Activated T-helper 1 cell treated with anti-CD3 and anti-CD28 coated beads, Interleukin-12 subunit alpha, Interleukin-12 subunit beta, Interleukin-2, Interleukin-4 antibody, amounts not matched to agents 30 ng/mL and 10 ng/mL and 1 ng/mL, durations not matched to agents 14 hours and 24 hours and 36 hours (primary cell): ENCODE results near the gene ESAM. TPM values are rescaled to one million over a fixed set of nuclear protein-coding genes. Genes with fewer than 3 reads are reported as not detected.
"Not testable (repeated sequence)": the region's sequence is repeated elsewhere in the genome, so short reads cannot be mapped to it uniquely, and the experiment has no call there.

ENCODE experiments used
- DNase-seq: peaks from one replicate; pipeline ENCODE4 v3.0.0; 2021; ENCODE audit warnings: low spot score
- H3K27ac Mint-ChIP-seq: one replicate; pipeline ENCODE4 v1.8.0; 2021; ENCODE audit warnings: mild to moderate bottlenecking, mixed read lengths
- H3K27me3 Mint-ChIP-seq: one replicate; pipeline ENCODE4 v1.8.0; 2022; ENCODE audit warnings: mild to moderate bottlenecking, moderate library complexity, mixed read lengths; ENCODE audit not compliant: insufficient read depth
- H3K36me3 Mint-ChIP-seq: one replicate; pipeline ENCODE4 v1.8.0; 2021; ENCODE audit warnings: low read depth, mixed read lengths
- H3K4me1 Mint-ChIP-seq: one replicate; pipeline ENCODE4 v1.8.0; 2021; ENCODE audit warnings: low read depth, mixed read lengths
- H3K4me3 Mint-ChIP-seq: one replicate; pipeline ENCODE4 v1.8.0; 2021; ENCODE audit warnings: mild to moderate bottlenecking, moderate library complexity, mixed read lengths
- H3K9me3 Mint-ChIP-seq: one replicate; pipeline ENCODE4 v1.8.0; 2021; ENCODE audit warnings: mixed read lengths
- intact Hi-C: fragments of 100-400 bp; cut with micrococcal nuclease; formaldehyde crosslinking; loops from one replicate; pipeline ENCODE4 v1.15.1; 2024
- total RNA-seq: library from RNA; stranded (reverse); gene quantifications from 2 replicates; pipeline ENCODE4 v1.2.3, GENCODE V29; 2022

ESAM gene
- total RNA-seq, 1 donor from 2014 or later = 0.52 TPM

DNA sequence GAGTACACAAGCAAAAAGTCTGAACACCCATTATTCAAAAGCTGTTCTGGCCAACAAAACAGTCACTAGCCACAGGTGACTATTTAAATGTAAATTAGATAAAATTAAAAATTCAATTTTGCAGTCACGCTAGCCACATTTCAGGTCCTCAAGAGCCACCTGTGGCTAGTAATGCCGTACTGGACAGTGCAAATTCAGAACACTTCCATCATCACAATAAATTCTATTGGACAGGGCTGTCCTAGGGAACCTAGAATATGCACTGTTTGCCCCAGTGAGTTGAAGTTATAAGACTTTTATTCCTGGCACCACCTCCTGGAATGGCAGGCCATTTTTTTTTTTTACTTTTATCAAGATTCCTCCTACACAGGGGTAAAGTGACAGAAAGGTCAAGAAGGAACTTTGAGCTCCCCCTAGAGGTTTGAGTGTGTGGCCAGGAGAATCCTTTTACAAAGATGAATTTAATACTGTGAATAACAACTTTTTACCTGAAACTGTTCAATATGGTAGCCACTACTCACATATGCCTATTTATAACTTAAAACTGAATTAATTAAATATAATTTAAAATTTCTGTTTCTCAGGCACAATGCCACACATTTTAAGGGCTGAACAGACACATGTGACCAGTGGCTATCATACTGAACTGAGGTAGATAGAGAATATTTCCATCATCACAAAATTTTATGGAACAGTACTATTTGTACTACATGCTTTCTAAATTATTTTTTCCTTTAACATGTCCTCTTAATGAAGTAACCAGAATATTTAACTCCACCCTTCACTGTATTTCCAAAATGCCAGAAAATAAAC, 31.6 kb upstream of the ESAM start:
- intact Hi-C loops = loop anchor here (1.0 kb wide), 3 partner anchors 30 to 124 kb away; no protein-coding TSS in a partner anchor
- peaks cover 36% of the 10 kb centered on the region for H3K4me1 Mint-ChIP-seq
- H3K27ac Mint-ChIP-seq = no peak overlapping the region
- H3K27me3 Mint-ChIP-seq = no peaks in the 10 kb centered on the region
- H3K36me3 Mint-ChIP-seq = no peaks in the 10 kb centered on the region
- no peaks in the 10 kb centered on the region for H3K9me3 Mint-ChIP-seq
- peak; percentile 3 for DNase-seq
- H3K4me3 Mint-ChIP-seq = no peak overlapping the region

GRCh38 chr11:124791626-124792341, 29.7 kb upstream of the ESAM start:
- H3K27ac Mint-ChIP-seq = no peak overlapping the region

GRCh38 chr11:124788521-124788920, 26.4 kb upstream of the ESAM start:
- Mint-ChIP-seq H3K4me3 (no peak overlapping the region), H3K27ac (no peak overlapping the region), H3K9me3 (no peaks in the 10 kb centered on the region), H3K36me3 (no peaks in the 10 kb centered on the region), H3K4me1 (peaks cover 28% of the 10 kb centered on the region), H3K27me3 (no peaks in the 10 kb centered on the region)
- intact Hi-C loops = no loop called here
- DNase-seq = no peak

More at GRCh38 chr11:124791626-124792341, 29.7 kb upstream of the ESAM start:
- H3K27me3 Mint-ChIP-seq = no peaks in the 10 kb centered on the region
- peaks cover 28% of the 10 kb centered on the region for H3K4me1 Mint-ChIP-seq
- intact Hi-C loops = no loop called here
- no peak for DNase-seq
- H3K4me3 Mint-ChIP-seq = no peak overlapping the region
- H3K9me3 Mint-ChIP-seq = no peaks in the 10 kb centered on the region
- no peaks in the 10 kb centered on the region for H3K36me3 Mint-ChIP-seq

GRCh38 chr11:124784051-124784450, 22.0 kb upstream of the ESAM start:
- no peaks in the 10 kb centered on the region for H3K9me3 Mint-ChIP-seq
- no peaks in the 10 kb centered on the region for H3K27me3 Mint-ChIP-seq
- H3K4me3 Mint-ChIP-seq = no peak overlapping the region
- H3K27ac Mint-ChIP-seq = no peak overlapping the region
- no peaks in the 10 kb centered on the region for H3K4me1 Mint-ChIP-seq
- intact Hi-C loops = no loop called here
- no peaks in the 10 kb centered on the region for H3K36me3 Mint-ChIP-seq
- no peak for DNase-seq

DNA sequence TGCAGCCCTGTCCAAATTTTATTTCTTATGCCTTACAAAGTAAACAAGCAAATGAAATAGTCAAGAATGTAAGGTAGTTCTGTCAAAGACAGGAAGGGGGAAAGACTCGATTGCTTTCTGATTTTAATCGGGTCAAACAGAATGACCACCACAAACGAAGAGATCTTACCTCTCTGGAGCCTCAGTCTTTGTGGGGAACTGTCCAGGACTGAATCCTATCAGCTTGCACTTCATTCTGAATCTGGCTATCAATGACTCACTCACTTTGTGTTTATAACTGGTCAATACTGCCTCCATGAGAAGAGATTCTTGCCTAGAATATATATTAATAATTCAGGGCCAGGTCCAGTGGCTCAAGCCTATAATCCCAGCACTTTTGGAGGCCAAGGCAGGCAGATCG, 20.9 kb upstream of the ESAM start:
- Mint-ChIP-seq H3K4me1 (no peaks in the 10 kb centered on the region), H3K4me3 (no peak overlapping the region), H3K27ac (no peak overlapping the region), H3K9me3 (no peaks in the 10 kb centered on the region), H3K27me3 (no peaks in the 10 kb centered on the region), H3K36me3 (peaks cover 5% of the 10 kb centered on the region)
- intact Hi-C loops = no loop called here
- no peak for DNase-seq

DNA sequence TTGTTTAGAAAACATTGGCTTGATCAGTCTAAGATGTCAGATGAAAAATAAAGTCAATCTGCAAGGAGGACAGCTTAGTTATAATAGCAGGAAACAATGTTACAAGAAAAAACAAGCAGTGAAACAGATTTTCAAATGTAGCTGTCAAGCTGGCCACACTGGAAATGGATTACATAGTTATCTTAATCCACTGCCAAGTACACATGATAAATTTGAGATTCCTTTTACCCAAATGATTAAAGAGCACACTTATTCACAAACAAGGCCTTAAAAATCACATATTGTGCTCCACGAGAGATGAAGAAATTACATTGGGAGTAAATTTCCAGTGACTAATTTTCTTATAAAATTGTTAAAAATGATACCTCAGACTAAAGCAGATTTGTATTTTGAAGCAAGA, 17.5 kb upstream of the ESAM start:
- H3K4me3 Mint-ChIP-seq = no peak overlapping the region
- DNase-seq = no peak
- no peaks in the 10 kb centered on the region for H3K27me3 Mint-ChIP-seq
- no peaks in the 10 kb centered on the region for H3K9me3 Mint-ChIP-seq
- H3K36me3 Mint-ChIP-seq = peaks cover 5% of the 10 kb centered on the region
- H3K4me1 Mint-ChIP-seq = peaks cover 7% of the 10 kb centered on the region
- H3K27ac Mint-ChIP-seq = no peak overlapping the region
- intact Hi-C loops = no loop called here

- Mint-ChIP-seq H3K36me3 (peaks cover 5% of the 10 kb centered on the region), H3K4me1 (peaks cover 7% of the 10 kb centered on the region), H3K4me3 (no peak overlapping the region), H3K9me3 (no peaks in the 10 kb centered on the region), H3K27me3 (no peaks in the 10 kb centered on the region), H3K27ac (no peak overlapping the region)
- intact Hi-C loops = no loop called here
- DNase-seq = no peak
Observed at GRCh38 chr11:124778281-124778680, 16.2 kb upstream of the ESAM start.

GRCh38 chr11:124776865-124777645, 15.0 kb upstream of the ESAM start:
- Mint-ChIP-seq H3K4me3 (no peak overlapping the region), H3K36me3 (peaks cover 6% of the 10 kb centered on the region), H3K9me3 (no peaks in the 10 kb centered on the region), H3K27ac (no peak overlapping the region), H3K27me3 (no peaks in the 10 kb centered on the region), H3K4me1 (peaks cover 7% of the 10 kb centered on the region)
- intact Hi-C loops = no loop called here
- no peak for DNase-seq

- H3K4me1 Mint-ChIP-seq, DNase-seq, H3K4me3 Mint-ChIP-seq, H3K27me3 Mint-ChIP-seq, H3K9me3 Mint-ChIP-seq, H3K27ac Mint-ChIP-seq, intact Hi-C loops: not testable (repeated sequence)
- H3K36me3 Mint-ChIP-seq = peaks cover 16% of the 10 kb centered on the region
Observed at GRCh38 chr11:124770959-124771358, 8.9 kb upstream of the ESAM start.

DNA sequence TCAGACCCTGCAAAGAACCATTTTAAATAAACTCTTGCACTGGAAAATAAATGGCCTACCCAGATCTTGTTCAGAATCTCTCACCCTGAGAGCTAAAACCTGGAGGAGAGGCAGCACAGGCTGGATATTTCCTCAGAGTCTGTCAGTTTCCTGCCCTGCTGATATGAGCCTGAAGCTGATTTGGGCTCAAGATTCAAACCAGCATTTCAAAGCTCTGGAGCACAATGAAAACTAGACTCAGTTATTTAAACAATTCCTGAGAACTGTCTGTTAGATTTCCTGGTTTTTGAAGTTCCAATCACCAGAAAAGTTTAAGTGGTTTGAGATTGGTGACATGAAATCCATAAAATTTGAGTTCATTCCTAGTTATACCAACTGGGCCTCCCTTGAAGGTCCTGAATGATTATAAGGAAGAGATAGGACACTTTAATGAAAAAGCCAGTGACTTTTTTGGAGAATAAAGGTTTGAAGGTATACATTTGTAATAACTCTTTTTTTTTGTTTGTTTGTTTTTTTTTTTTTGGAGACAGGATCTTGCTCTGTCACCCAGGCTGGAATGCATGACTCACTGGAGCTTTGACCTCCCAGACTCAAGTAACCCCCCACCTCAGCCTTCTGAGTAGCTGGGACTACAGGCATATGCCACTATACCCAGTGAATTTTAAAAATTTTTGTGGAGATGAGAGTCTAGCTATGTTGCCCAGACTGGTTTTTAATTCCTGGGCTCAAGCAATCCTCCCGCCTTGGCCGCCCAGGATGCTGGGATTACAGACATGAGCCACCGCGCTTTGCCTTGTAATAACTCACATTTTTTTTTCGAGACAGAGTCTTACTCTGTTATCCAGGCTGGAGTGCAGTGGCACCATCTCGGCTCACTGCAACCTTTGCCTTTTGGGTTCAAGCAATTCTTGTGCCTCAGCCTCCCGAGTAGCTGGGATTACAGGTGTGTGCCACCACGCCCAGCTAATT, 8.0 kb upstream of the ESAM start:
- Mint-ChIP-seq H3K27ac (no peak overlapping the region), H3K4me3 (no peak overlapping the region), H3K27me3 (no peaks in the 10 kb centered on the region), H3K9me3 (no peaks in the 10 kb centered on the region), H3K4me1 (no peaks in the 10 kb centered on the region), H3K36me3 (peaks cover 16% of the 10 kb centered on the region)
- no peak for DNase-seq
- intact Hi-C loops = no loop called here

DNA sequence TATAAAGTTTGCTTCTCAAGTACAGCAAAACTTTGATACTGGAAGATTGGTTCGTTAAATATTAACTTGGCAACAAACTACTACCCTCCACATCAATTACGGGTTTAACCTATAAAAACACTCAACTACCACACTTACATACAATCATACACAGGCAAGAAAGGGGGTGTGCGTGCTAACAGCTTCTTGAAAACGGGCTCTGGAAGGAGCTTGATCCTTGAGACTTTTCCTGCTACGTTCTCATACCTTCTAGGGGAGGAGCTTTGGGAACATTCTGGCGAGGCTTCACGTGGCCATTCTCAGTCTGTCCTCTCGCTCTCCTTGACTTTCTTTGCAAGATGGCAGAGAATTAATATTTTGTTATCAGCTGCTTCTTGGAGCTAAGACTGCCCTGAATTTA, 6.8 kb upstream of the ESAM start:
- H3K36me3 Mint-ChIP-seq = peaks cover 16% of the 10 kb centered on the region
- intact Hi-C loops = no loop called here
- H3K4me3 Mint-ChIP-seq = no peak overlapping the region
- no peaks in the 10 kb centered on the region for H3K27me3 Mint-ChIP-seq
- no peaks in the 10 kb centered on the region for H3K4me1 Mint-ChIP-seq
- H3K9me3 Mint-ChIP-seq = no peaks in the 10 kb centered on the region
- no peak for DNase-seq
- H3K27ac Mint-ChIP-seq = no peak overlapping the region

GRCh38 chr11:124766156-124766555, 4.1 kb upstream of the ESAM start:
- Mint-ChIP-seq H3K4me1 (peaks cover 10% of the 10 kb centered on the region), H3K4me3 (no peak overlapping the region), H3K9me3 (no peaks in the 10 kb centered on the region), H3K27me3 (peaks cover 10% of the 10 kb centered on the region), H3K36me3 (peaks cover 8% of the 10 kb centered on the region), H3K27ac (no peak overlapping the region)
- intact Hi-C loops = no loop called here
- DNase-seq = no peak
